Choroid plexus epithelial cell (primary cell): ENCODE data around the gene TRAPPC11.
"Not testable (repeated sequence)": the region's sequence is repeated elsewhere in the genome, so short reads cannot be mapped to it uniquely, and the experiment has no call there.

ENCODE experiments used
- DNase-seq: peaks from one replicate; pipeline ENCODE4 v3.0.0-alpha.2; 2010; ENCODE audit warnings: low read depth
- H3K4me3 ChIP-seq: 2 replicates; pipeline ENCODE4 v1.5.1; 2011; ENCODE audit warnings: low read depth, mild to moderate bottlenecking, control low read depth, low read length, moderate library complexity
- TF ChIP-seq, protein P1 (sequence below): conservative IDR thresholded peaks from 2 replicates; pipeline ENCODE4 v1.5.1; 2011; ENCODE audit warnings: low read depth, mild to moderate bottlenecking, control low read depth, inconsistent platforms, low read length, moderate library complexity

TRAPPC11 gene

DNA sequence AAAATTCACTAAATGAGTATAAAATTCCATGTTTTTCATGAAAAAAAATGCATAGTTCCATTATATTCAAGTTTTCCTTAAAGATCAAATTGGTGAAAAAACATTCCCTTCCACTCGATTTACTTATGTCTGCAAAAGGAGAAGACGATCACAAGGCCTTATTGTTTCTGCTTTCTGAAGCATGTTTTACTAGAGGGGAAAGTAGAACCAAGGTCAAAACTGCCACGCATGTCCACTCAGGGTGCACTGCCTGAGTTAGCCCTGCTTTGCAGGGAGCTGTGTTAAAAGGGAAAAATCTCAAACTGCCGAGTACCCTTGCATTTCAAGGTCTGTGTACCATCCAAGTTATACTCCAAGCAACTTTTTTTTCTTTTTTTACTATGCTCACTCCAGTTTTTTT, 57.2 kb downstream of the TRAPPC11 start:
- DNase-seq, result no peak
- TF ChIP-seq, protein P1, sequence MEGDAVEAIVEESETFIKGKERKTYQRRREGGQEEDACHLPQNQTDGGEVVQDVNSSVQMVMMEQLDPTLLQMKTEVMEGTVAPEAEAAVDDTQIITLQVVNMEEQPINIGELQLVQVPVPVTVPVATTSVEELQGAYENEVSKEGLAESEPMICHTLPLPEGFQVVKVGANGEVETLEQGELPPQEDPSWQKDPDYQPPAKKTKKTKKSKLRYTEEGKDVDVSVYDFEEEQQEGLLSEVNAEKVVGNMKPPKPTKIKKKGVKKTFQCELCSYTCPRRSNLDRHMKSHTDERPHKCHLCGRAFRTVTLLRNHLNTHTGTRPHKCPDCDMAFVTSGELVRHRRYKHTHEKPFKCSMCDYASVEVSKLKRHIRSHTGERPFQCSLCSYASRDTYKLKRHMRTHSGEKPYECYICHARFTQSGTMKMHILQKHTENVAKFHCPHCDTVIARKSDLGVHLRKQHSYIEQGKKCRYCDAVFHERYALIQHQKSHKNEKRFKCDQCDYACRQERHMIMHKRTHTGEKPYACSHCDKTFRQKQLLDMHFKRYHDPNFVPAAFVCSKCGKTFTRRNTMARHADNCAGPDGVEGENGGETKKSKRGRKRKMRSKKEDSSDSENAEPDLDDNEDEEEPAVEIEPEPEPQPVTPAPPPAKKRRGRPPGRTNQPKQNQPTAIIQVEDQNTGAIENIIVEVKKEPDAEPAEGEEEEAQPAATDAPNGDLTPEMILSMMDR, result no peak
- H3K4me3 ChIP-seq, result no peak overlapping the region

DNA sequence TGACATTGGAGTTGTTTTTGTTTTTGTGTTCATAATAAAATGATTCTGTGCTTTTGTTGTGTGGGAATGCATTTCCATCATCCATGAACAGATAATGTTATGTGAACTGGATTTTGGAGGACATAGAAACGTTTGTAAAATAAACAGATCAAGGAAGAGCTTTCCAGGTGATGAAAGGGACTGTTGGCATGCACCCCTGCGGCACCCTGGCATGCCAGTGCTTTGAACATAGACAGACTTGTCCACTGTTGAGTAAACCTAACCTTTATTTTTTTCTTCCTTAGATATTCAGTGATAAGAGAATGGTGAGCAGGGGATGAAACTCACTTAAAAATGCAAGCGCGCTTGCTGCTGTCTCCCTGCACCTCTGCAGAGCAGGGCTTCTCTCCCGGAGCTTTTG, 59.8 kb downstream of the TRAPPC11 start:
- no peak overlapping the region for H3K4me3 ChIP-seq
- no peak for DNase-seq
- TF ChIP-seq, protein P1, result no peak

DNA sequence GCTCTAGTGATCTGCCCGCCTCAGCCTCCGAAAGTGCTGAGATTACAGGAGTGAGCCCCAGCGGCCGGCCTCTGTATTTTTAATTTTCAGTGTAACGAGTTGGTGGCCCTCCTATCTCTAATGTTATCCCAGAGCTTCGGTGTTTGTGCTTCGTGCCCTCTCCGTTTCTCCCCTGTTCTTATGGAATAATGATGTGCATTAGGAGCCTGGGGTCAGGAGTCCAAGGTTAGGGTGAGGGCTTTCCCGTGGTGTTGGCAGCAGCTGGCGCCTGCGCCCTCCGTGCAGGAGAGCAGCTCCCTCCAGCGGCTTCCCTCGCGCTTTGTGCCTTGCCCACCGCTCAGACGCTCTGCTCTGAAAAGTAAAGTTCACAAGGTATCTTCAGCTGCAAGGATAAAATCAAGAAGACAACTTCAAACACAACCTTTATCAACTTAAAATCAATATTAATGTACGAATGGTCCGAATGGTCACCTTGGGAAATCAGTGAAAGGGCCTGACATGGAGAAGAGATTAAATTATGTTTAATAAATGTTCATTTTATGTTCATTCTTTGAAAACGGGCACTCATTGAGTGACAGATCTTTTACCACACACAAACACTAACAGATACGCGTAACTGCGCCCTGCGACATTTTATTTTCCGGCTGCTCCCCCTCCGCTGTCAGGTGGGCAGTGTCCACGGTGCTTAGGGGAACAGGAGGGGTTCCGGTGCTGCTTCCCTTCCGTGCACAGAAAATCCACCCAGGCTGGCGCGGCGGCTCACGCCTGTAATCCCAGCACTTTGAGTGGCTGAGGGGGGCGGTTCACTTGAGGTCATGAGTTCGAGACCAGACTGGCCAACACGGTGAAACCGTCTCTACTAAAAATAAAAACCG, 62.4 kb downstream of the TRAPPC11 start:
- H3K4me3 ChIP-seq, result peak overlapping the region; percentile 28
- TF ChIP-seq, protein P1, result peak; percentile 71
- DNase-seq, result peak; percentile 55

DNA sequence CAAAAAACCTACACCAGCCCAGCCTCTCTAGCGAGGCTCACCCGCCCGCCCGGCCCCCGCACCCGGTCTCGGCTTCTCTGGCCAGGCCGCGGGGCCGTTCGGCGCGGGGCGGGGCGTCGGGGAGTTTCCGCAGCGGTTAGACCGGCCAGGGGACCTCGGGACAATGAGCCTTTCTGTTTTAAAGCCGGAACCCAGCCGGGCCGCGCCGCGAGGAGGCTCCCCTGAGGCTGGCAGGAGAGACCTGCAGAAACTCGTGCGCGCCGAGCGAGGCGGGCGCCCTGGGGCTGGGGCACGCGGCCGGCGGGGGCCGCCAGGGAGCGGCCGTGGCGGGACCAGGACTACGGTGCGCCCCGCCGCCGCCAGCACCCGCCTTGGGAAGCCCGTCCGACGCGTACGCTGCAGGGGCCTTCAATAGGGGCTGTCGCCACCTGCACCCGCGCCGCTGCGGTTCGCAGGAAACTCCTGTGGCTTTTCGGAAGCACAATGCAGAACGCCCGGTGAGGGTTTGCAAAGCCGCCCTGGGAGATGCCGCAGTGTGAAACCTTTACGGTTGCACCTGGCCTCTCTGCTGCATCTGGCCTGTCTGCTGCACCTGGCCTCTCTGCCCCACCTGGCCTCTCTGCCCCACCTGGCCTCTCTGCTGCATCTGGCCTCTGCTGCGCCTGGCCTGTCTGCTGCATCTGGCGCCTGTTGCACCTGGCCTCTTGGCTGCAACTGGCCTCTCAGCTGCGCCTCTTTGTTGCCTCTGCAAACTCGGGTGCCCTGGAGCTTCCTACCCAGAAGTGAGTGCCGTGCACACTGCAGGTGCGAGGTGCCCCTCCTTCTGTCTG, 63.9 kb downstream of the TRAPPC11 start:
- peak overlapping the region; percentile 56 for H3K4me3 ChIP-seq
- TF ChIP-seq, protein P1, result no peak
- DNase-seq, result peak; percentile 26

DNA sequence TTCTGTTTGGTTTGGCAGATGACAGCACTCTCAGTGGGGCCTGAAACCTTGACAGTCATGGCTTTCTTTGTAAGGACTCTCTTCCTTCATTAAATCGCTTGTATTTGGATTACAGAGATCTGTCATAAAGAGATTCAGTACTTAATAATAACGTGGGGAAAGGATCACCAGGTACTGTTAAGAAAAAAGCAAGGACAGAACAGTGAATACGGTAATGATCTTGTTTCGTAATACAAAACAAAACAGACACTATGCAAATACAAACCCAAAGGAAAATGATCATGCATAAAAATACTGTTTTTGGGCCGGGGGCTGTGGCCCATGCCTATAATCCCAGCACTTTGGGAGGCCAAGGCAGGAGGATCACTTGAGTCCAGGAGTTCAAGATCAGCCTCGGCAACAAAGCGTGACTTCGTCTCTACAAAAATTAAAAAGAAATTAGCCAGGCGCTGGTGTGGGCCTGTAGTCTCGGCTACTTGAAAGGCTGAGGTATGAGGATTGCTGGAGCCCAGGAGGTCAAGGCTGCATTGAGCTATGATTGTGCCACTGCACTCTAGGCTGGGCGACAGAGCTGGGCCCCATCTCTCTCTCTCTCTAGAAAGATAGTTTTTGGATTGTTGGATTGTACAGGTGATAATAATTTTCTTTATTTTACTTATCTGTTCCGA, 64.6 kb downstream of the TRAPPC11 start:
- no peak overlapping the region for H3K4me3 ChIP-seq
- TF ChIP-seq, protein P1, result no peak
- DNase-seq, result no peak

DNA sequence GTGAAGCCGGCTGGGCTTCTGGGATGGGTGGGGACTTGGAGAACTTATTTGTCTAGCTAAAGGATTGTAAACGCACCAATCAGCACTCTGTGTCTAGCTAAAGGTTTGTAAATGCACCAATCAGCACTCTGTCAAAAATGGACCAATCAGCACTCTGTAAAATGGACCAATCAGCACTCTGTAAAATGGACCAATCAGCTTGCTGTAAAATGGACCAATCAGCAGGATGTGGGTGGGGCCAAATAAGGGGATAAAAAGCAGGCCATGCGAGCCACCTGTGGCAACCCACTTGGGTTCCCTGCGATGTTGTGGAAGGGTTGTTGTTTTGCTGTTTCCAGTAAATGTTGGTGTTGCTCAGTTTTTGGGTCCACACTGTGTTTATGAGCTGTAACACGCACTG, 66.5 kb downstream of the TRAPPC11 start:
- not testable (repeated sequence) for H3K4me3 ChIP-seq, DNase-seq

DNA sequence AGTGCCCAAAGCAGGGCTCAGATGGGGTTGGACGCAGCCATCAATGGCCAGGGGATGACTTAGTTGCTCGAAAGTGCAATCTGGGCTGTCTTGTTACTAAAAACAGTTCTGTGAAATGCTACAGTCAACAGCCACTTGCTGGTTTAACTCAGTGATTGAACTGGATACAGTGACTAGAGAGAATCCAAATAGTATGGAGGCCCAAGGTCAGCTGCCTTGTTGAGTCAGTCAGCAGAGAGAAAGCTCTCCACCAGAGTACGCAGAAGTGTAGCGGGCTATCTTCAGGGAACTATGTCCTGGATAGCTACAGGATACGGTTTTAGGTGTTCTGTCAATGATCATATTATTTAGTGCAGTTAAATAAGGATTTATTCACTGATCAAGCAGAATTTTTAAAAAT, 68.4 kb downstream of the TRAPPC11 start:
- H3K4me3 ChIP-seq, result no peak overlapping the region
- no peak for DNase-seq
- TF ChIP-seq, protein P1, result no peak
